Stimulated activated CD4-positive, alpha-beta T cell treated with anti-CD3 and anti-CD28 coated beads, TNF-alpha, amount 100 ng/mL, for 24 hours (primary cell): ENCODE results near the gene CASZ1.

Experiments
- DNase-seq, 3 experiments: peaks; one replicate each; pipeline ENCODE4 v3.0.0-alpha.2; 2020; ENCODE audit warnings: low read depth in 3 of 3

CASZ1 gene

GRCh38 chr1:10704368-10704882 is 92.0 kb downstream of the CASZ1 start:
- no peak for DNase-seq

- no peak for DNase-seq
Measured at GRCh38 chr1:10703702-10704101, 92.7 kb downstream of the CASZ1 start.

DNA sequence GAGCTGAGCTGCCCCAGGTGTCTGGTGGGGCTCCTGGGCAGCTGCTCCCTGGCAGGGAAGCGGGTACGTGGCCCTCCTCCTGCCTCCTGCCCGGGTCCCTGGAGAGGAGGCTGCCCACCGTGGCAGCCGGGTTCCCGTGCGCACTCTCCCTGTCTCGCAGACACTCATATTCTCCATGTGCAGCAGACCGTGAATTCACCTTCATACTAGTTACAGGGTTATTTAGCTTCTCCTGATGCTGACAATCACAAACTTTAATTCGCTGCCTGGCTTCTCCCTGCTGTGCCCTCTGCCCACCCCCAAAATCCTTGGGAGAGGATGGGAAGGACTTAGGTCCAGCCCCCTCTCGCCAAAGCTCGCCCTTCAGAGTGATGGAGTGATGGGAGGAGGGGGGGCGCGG is 95.3 kb downstream of the CASZ1 start:
- DNase-seq = no peak

DNA sequence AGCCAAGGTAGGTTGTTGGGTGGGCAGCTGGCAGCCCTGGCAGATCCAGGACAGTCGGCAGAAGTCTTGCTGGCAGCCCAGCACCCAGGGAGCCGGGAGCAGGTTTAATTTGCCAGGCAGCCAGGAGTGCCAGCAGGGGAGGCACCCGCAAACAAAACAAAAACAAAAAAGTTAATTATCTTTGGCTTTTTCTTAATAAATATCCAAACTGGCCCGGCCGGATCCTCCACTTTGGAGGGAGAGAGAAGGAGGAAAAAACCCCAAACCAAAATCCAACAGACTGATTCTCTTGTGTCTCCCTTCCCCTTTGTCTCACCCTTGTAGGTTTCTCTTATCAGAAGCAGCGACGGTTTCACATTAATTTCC is 97.0 kb downstream of the CASZ1 start:
- DNase-seq = no peak

DNA sequence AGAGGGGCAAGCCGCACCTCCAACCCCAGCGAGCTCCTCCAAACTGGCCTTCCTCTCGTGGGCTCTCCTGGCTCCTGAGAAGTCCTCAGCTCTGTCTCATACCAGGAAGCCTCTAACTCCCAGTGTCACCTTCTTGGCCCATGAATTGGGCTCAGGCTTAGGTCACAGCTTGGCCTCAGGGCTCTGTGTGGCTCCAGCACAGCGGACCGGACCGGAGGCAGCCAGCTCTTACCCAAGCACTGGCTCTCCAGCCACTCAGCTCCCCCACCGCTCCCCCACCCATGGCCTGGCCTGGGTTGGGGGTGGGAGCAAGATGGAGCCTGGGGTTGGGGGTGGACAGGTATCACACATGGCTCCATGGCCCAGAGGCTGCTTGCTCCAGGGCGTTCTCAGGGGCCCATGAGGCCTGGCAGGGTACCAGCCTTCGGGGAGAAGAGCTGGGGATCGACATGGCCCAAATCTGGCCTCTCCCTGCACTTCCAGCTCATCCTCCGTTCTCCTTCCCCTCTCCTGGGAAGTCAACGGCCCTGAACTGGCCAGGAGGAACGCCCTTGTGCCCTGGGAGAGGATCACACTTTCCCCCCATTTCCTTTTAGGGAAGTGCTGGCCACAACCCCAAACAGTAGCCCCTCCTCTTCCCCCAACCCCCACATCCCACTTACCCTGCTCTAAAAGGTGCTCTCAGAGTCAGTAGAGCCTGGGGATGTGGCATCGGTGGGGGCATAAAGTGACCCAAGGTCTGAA is 97.5 kb downstream of the CASZ1 start:
- DNase-seq = no peak

GRCh38 chr1:10697621-10698160 is 98.8 kb downstream of the CASZ1 start:
- no peak for DNase-seq

GRCh38 chr1:10696977-10697376 is 99.5 kb downstream of the CASZ1 start:
- peak in 1 of 3 experiments; percentile 32 for DNase-seq

DNA sequence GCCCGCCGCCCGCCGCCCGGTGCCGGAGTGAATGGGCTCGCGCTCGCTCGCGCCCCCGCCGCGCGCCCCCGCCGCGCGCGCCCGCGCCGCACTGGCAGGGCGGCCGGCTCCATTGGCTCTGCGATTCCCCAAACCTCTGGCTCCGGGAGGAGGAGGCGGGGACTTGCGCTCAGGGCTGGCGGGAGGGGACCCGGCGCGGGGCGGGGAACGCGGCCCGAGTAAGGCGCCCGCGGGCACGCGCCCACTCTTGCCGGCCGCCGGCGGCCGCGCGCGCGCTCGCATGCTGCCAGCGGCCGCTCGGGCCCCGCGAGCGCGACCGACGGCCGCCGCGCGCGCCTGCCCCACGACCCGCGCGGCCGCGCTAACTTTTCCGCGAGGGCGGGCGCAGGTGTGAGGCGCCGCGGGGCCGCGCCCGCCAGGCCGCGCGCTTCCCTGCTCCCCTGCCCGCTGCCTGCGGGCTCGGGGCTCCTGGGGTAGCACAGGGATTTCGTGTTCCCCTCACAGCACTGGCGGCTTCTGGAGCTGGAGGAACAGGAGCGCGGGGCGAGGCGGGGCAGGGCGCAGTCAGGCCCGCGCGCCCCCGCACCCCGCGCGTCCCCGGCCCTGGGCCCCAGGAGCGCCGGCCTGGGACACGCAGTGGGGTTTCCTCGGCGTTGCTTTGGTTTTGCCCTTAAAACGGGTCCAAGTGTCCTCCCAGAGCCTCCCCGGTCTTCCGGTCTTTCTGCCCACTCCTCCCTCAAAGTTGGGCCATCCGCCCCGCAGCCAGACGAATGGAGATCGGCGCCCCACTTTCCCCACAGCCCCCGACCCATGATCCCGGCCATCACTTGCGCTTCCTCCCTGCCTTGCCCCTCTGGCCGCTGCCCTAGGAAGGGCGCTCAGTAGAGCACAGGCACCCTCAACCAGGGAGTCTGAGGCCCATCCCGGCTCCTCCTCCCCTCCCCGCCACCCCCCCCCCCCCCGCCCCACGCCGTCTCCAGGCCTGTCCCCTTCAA is 101.5 kb downstream of the CASZ1 start:
- peak; percentile 57 to 75 (median 63) for DNase-seq

GRCh38 chr1:10694274-10694632 is 102.2 kb downstream of the CASZ1 start:
- DNase-seq = peak; percentile 20 to 52 (median 26)

DNA sequence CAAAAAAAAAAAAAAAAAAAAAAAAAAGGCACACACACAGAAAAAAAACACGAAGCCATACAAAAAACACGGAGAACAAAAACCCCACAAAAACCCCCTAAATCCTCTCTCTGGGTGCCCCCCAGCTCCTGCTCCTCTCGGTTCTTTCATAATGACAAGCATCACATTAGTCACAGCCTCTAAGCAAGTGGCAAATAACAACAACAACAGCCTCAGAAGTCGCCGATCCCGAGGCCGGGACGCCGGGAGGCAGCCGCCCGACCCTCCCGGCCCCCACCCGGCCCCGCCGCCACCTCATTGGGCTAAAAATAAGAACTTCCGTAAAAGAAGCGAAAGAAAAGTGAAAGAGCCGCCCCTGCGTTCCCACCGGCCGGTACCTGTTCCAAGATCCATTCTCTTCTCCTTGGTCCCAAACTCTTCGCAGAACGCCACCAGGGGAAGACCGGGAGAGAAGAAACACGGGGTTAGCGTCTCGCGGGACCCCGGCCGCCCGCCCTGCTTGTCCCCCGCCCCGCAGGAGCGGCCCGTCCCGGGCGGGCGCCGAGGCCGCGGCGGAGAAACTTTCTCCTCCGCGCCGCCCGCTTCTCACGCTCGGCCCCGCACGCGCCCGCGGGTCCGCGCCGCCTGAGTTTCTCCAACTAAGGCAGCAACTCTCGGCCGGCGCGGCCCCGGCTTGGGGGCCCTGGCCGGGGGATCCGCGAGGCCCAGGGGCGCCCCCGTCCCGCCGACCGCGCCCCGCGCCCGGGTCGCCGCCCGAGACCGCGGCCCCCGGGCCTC is 102.8 kb downstream of the CASZ1 start:
- DNase-seq = peak in 1 of 3 experiments; percentile 29

DNA sequence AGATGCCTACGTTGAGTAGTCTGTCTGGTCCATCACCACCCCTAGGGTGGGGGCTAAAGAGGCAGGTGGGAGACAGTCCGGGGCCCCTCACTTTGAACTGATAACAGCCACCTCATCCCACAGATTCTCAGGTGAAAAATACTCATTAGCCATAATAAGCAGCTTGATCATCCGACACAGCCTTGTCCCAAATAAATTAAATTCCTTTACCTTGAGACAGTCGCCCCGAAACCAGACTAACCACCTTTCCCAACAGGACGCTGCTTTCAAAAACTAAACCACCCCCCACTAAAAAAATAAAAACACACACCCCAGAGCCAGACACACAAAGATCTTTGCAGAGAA is 103.3 kb downstream of the CASZ1 start:
- DNase-seq = no peak

DNA sequence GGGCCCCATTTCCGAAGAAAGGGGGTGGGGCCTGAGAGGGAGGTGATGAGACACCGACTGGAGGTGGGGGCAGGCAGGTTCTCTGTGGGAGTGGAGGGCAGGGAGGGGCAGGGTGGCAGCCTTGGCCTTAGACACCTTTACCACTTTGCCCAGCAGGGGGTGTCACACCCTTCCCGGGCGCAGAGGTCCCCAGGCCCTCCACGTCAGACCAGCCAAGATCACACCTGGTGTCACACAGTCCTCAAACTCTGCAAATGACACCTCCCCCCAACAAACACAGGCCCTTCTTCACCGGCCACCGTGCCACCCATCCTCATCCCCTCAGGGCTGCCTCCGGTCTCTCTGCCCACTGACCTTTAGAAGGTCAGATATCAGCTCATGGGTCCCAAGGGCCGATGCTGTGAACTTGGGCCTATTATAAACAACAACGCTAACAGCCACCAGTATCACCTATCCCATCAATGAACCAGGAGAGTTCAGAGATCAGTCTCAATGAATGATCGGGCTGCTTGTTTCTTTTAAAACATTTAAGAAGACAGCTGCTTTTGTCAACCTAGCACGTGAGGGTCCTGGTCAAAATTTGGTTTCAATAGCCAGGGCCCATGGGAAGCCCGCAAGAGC is 103.9 kb downstream of the CASZ1 start:
- peak; percentile 24 to 68 (median 29) for DNase-seq

- DNase-seq = peak in 1 of 3 experiments; percentile 19
Measured at GRCh38 chr1:10691740-10692125, 104.7 kb downstream of the CASZ1 start.

DNA sequence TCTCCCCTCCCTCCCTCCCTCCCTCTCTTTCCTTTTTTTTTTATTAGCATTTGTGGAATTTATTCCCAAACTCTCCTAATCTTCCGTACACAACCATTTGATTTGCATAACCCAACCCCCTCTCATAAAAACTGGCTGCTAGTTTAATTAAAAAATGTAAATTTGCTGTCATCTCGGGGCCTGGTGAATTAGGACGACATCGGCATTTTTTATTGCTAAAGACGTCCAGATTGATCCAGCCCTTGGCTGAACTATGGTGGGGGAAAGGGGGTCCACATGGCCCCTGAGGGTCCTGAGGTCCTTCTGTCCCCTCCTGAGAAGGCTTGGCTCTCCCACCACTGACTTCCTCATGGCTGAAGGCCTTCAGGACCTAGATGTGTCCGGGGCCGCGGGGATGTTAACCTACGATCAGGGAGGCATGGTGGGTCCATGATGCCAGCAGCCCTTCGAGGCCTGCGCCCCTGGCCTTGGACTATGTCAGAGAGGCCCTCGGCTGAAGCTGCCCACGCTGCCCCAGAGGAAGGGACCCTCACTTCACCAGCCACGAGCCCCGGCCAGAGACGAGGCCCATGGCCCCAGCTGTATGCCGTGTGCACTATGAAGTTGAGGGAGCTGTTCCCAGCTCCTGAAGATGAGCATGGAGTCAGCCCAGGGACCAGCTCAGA is 105.2 kb downstream of the CASZ1 start:
- DNase-seq = no peak

- DNase-seq = no peak
Measured at GRCh38 chr1:10690484-10690883, 106.0 kb downstream of the CASZ1 start.

DNA sequence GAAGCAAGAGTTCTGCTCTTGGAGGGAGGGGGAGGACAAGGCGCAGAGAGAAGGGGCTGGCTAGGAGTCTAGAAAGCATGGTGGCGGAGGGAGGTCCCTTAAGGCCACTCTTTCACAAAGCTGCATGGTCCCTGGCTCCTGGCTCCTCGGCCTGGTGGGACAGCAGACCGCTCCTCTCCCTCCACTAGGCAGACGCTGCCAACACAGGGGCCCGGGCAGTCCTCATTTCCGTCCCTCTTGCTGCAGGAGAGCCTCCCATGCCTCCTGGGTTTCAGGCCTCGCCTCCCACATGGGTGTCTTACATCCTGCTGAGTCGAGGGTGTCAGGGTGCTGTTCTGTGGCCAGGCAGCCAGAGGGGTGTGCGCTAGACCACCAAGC is 108.0 kb downstream of the CASZ1 start:
- no peak for DNase-seq

DNA sequence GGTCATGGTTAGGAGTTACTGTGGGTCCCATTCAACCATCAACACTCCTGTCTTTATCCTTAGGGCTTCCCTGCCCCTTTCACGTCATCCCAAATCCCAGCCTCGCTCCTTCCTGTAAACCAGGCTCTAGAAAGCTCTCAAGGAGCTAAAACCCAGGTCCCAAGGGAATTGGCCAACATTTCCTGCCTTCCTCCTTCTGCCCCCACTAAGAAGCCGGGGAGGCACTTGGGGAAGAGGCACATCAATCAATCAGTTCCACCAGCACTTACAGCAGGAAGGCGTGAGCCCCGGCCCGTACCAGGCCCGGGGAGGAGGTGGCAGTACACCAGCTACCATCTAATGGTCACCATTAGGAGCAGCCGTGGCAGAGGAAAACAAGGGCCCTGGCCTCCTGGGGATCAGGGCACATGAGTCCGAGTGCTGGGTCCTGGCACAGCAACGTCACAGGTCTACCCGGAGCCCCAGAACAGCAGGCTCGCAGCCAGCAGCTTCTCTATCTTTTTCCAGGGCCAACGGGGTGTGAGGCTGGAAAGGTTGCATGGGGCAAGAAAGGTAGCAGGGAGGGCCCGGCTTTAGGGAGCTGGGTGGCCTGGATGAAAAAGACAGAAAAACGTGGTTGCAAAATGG is 108.6 kb downstream of the CASZ1 start:
- no peak for DNase-seq

DNA sequence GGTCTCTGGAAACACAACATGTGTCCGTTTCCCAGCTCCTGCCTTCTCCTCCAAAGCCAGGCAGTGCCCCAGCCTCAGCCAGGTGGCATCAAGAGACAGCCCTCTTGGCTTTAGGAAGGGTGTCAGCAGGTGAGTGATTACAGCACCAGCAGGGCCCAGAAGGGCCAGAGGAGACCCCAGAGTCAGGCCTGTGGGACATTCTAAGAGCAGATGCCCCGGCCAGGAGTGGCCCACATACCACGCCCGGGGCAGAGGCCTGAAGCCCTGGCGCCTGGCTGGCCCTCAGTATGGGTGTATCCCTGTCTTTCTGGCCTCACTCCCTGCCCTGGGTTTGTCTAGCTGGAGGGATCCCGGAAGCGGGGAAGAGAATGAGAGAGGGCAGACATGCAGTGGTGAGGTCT is 109.2 kb downstream of the CASZ1 start:
- DNase-seq = no peak

- no peak for DNase-seq
Measured at GRCh38 chr1:10686404-10687040, 109.9 kb downstream of the CASZ1 start.
